ENCODE data around the gene NRP2.

GRCh38 chr2:205703471-205704126 lies 21.3 kb downstream of the NRP2 start:
- no peak for TF ChIP-seq POLR2A (IDR thresholded peaks at IDR 0.05; ENCODE audit: low read length)
- TF ChIP-seq GATA1 (IDR thresholded peaks at IDR 0.05; ENCODE audit: low read depth, low read length), result no peak

All from erythroblast (primary cell).